Endothelial cell (in vitro differentiated cells): ENCODE results near the gene ZNF320. TPM values are rescaled to one million over a fixed set of nuclear protein-coding genes. Genes with fewer than 3 reads are reported as not detected.
"Not testable (repeated sequence)": the region's sequence is repeated elsewhere in the genome, so short reads cannot be mapped to it uniquely, and the experiment has no call there.

Source experiments
- DNase-seq: peaks from one replicate; pipeline ENCODE4 v3.0.0; 2021; ENCODE audit warnings: low spot score
- H3K27ac Mint-ChIP-seq: one replicate; pipeline ENCODE4 v1.8.0; 2021; ENCODE audit warnings: mixed read lengths, inconsistent platforms; ENCODE audit not compliant: unreplicated experiment
- H3K27me3 Mint-ChIP-seq: one replicate; pipeline ENCODE4 v1.8.0; 2021; ENCODE audit warnings: mild to moderate bottlenecking, moderate library complexity, mixed read lengths, inconsistent platforms; ENCODE audit not compliant: unreplicated experiment
- H3K36me3 Mint-ChIP-seq: one replicate; pipeline ENCODE4 v1.8.0; 2021; ENCODE audit warnings: mild to moderate bottlenecking, low read depth, mixed read lengths, inconsistent platforms; ENCODE audit not compliant: unreplicated experiment
- H3K4me1 Mint-ChIP-seq: one replicate; pipeline ENCODE4 v1.8.0; 2021; ENCODE audit warnings: mild to moderate bottlenecking, mixed read lengths, inconsistent platforms; ENCODE audit not compliant: unreplicated experiment
- H3K4me3 Mint-ChIP-seq: one replicate; pipeline ENCODE4 v1.8.0; 2021; ENCODE audit warnings: mild to moderate bottlenecking, mixed read lengths, inconsistent platforms; ENCODE audit not compliant: unreplicated experiment
- H3K9me3 Mint-ChIP-seq: one replicate; pipeline ENCODE4 v1.8.0; 2021; ENCODE audit warnings: mixed read lengths, inconsistent platforms; ENCODE audit not compliant: unreplicated experiment
- CTCF ChIP-seq: fragments of 200-600 bp; sonication (generic); IDR thresholded peaks from one replicate; pipeline ENCODE4 v1.5.0; 2021; ENCODE audit warnings: antibody characterized with exemption; ENCODE audit not compliant: unreplicated experiment
- long read RNA-seq: library from polyadenylated mRNA; unstranded; transcript quantifications from one replicate; pipeline ENCODE4 v2.0.0, GENCODE V29; 2020; ENCODE audit not compliant: unreplicated experiment
- total RNA-seq: library from RNA; stranded (reverse); fragmentation: NEBNext Ultra II Directional; extraction: Animal tissue kit (Norgen Biotek cat#: 25700); gene quantifications from one replicate; pipeline ENCODE4 v1.2.1, GENCODE V29; 2021; ENCODE audit not compliant: unreplicated experiment

Gene ZNF320
- 34.7 TPM for total RNA-seq
- long read RNA-seq, partial matches to known transcripts, result 0 of 3 reads
- long read RNA-seq, other reads (novel, unspliced or antisense), result 3 of 3 reads

- no peaks in the 10 kb centered on the region for H3K9me3 Mint-ChIP-seq
- peaks cover 21% of the 10 kb centered on the region for H3K36me3 Mint-ChIP-seq
- peaks cover 7% of the 10 kb centered on the region for H3K27me3 Mint-ChIP-seq
- peak within 1 kb of the TSS; percentile 91 for H3K27ac Mint-ChIP-seq
- TF ChIP-seq CTCF, result no peak
- H3K4me3 Mint-ChIP-seq, result peak within 1 kb of the TSS; percentile 94
- peak; percentile 97 for DNase-seq
- peaks cover 13% of the 10 kb centered on the region for H3K4me1 Mint-ChIP-seq
Measured at GRCh38 chr19:52897138-52897935, at the start of gene ZNF320. TSS of gene ZNF320 (minus strand) at chr19:52897635. CDS start at chr19:52890255, 7,380 bp downstream.

GRCh38 chr19:52946322-52947310 is 49.2 kb upstream of the ZNF320 start:
- Mint-ChIP-seq H3K27ac (peak overlapping the region; percentile 27), H3K36me3 (peaks cover 39% of the 10 kb centered on the region), H3K9me3 (peaks cover 21% of the 10 kb centered on the region), H3K4me3 (peak overlapping the region; percentile 79), H3K4me1 (peaks cover 21% of the 10 kb centered on the region), H3K27me3 (peaks cover 3% of the 10 kb centered on the region)
- peak; percentile 73 for DNase-seq
- no peak for TF ChIP-seq CTCF

- H3K27ac Mint-ChIP-seq, result peak overlapping the region; percentile 81
- no peak for TF ChIP-seq CTCF
- no peak for DNase-seq
- peaks cover 37% of the 10 kb centered on the region for H3K36me3 Mint-ChIP-seq
- peaks cover 20% of the 10 kb centered on the region for H3K9me3 Mint-ChIP-seq
- peaks cover 6% of the 10 kb centered on the region for H3K27me3 Mint-ChIP-seq
- H3K4me3 Mint-ChIP-seq, result peak overlapping the region; percentile 79
- H3K4me1 Mint-ChIP-seq, result peaks cover 26% of the 10 kb centered on the region
Measured at GRCh38 chr19:52945652-52946321, 48.4 kb upstream of the ZNF320 start.

GRCh38 chr19:52944703-52945493 is 47.5 kb upstream of the ZNF320 start:
- H3K27ac Mint-ChIP-seq, result peak overlapping the region; percentile 81
- peaks cover 26% of the 10 kb centered on the region for H3K4me1 Mint-ChIP-seq
- H3K36me3 Mint-ChIP-seq, result peaks cover 28% of the 10 kb centered on the region
- H3K27me3 Mint-ChIP-seq, DNase-seq: not testable (repeated sequence)
- H3K9me3 Mint-ChIP-seq, result peaks cover 11% of the 10 kb centered on the region
- peak overlapping the region; percentile 34 for H3K4me3 Mint-ChIP-seq
